Activated CD4-positive, alpha-beta T cell treated with anti-CD3 and anti-CD28 coated beads for 4 hours (primary cell): ENCODE measurements around the gene ANKRD28.
"Not testable (repeated sequence)": the region's sequence is repeated elsewhere in the genome, so short reads cannot be mapped to it uniquely, and the experiment has no call there.

Experiments
- DNase-seq, 2 donors: peaks; one replicate each; pipeline ENCODE4 v3.0.0-alpha.2; 2020

The ANKRD28 gene

DNA sequence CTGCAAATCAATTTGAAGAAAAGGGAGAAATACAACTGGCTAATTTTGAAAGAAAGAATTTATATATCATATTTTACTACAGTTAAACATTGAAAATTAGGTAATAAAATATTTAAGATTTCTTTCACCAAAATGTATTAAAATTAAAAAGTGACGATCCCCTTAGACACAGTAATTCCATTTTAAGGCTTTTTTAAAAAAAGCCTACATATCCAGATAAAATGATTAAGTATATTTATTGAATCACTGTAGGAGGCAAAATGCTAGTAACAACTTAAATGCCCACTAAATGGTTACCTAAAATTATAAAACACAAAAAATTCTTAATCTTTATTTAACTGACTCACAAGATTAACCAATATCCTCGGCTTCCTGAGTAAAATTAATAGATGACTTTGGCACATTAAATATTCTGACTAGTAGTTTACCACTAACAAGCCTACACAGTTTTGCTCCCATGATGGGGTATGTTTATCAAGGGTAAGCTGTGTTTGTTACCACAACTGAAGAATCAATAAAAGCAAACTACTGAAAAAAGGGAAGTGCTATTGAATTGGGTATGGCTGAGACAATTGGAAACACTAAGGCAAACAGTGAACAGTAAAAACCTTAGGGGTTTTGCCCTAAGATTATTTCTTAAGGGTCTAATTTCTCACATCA, 28.4 kb downstream of the ANKRD28 start:
- DNase-seq: no peak

- no peak for DNase-seq
These were observed 29.1 kb downstream of the ANKRD28 start for GRCh38 chr3:15768421-15769255.

- no peak for DNase-seq
These were observed 31.4 kb downstream of the ANKRD28 start for GRCh38 chr3:15766406-15766805.

DNA sequence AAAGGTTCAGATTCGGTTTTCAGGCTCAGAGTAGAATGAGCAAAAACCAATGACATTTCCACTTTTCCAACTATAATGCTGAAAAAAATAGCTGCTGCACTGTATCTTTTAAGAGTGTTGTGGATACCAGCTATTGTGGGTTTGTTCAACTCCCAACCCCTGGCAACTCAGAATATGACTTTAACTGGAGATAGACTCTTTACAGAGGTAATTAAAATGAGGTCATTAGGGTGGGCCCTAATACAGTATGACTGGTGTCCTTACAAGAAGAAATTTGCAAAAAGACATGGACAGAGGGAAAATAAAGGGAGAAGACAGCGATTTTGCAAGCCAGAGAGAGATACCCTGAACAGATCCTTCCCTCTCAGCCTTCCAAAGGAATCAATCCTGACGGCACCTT, 39.5 kb downstream of the ANKRD28 start:
- no peak for DNase-seq

DNA sequence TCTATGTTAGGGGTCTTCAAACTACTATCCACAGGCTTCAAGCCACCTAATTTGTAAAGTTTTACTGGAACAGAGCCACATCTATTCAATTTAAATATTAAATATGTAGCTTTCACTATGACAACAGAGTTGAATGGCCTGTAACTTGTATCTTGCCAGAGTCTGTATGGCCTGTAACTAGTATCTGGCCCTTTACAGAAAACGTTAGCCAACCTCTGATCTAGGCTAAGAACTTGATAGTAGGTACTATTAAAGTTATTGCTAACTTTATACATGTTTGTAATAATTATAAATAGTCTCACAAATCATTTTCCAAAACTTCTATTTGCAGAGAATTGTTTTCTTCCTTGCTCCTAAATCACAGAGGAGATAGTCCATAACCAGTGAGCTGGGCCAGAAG, 40.0 kb downstream of the ANKRD28 start:
- DNase-seq: no peak

- DNase-seq: no peak
These were observed 41.3 kb downstream of the ANKRD28 start for GRCh38 chr3:15756505-15756904.

DNA sequence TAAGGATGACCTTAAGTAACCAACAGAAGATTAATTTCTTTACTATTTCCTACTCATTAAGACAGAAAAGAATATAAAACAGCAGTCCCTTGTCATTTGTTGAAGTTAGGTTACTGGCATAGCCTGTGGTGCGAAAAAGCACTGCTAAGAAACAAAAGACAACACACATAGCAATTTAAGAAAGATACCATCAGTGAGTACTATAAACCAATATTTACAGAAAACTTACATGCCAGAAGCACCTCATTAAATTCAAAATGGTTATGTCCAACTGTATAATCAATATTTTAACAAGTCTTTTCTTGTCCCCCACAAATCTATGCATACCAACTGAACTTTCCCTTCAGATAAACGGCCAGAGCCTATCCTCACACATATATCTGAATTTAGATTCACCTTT, 42.0 kb downstream of the ANKRD28 start:
- no peak for DNase-seq

DNA sequence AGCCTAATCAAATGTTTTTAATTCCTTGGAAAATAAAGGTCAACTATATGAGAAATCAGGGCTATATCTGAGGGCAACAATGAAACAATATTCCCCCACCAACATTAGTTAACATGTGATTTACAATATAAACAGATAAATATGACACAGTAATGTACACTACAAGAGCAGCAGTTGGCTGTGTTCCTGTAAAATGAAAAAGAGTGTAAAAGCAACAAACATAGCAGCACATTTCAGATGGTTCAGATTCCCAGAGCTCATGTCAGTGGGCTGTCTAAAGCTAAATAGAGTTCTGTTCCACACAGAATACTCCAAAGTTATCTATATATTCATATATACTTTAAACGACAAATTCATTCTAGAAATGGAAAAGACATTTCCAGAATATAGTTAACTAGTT, 42.6 kb downstream of the ANKRD28 start:
- DNase-seq: no peak

GRCh38 chr3:15754047-15754446, 43.7 kb downstream of the ANKRD28 start:
- no peak for DNase-seq

DNA sequence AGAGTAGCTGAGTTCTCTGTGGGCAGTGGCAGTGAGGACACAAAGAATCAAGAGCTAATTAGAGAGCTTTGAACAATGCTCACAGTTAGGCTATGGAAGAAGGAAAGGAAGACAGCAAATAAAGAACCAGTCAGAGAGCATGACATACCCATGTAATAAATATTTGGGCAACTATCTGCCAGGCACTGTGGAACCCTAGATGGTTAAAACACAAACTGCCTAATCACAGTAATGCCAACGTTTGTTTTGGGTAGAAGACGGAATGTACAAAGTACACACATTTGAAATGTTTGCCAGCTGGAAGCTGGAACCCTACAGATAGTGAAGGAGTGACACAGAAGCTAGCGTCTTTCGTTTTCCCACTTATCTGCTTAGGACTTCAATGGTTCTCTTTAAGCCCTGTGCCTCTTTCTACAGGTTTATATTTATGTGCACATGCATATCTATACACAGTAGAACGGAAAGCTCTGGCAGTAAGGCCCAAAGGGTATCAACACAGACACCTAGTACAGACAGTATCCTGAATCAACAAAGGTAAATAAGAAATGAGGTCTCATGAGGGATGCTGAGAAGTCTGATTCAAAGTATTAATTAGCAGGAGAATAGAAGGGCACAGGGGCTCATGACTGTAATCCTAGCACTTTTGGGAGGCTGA, 44.6 kb downstream of the ANKRD28 start:
- no peak for DNase-seq

DNA sequence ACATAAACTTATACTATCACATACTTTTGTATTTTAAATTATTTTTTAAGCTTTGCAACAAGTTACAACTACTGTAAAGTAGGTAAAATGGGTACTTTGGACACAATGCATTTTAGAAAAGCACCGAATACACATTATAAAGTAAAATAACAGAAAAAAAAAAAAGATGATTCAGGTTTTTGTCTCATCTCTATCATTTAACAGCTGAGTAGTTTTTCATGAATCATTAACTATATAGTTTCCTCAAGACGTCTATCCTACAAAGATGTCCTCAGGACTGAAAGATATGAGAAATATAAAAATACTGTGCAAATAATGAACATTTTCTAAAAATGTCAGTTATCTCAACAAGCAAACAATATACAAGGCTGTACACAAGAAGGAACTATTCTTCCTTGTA, 46.9 kb downstream of the ANKRD28 start:
- DNase-seq: no peak

- DNase-seq: no peak
These were observed 47.6 kb downstream of the ANKRD28 start for GRCh38 chr3:15750143-15750542.

DNA sequence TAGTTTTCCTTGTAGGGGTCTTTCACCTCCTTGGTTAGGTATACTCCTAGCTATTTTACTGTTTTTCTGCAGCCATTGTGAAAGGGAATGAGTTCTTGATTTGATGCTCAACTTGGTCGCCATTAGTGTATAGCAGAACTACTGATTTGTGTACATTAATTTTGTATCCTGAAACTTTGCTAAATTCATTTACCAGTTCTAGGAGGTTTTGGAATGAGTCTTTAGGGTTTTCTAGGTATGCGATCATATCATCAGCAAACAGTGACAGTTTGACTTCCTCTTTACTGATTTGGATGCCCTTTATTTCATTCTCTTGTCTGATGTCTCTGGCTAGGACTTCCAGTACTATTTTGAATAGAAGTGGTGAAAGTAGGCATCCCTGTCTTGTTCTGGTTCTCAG, 51.9 kb downstream of the ANKRD28 start:
- not testable (repeated sequence) for DNase-seq

DNA sequence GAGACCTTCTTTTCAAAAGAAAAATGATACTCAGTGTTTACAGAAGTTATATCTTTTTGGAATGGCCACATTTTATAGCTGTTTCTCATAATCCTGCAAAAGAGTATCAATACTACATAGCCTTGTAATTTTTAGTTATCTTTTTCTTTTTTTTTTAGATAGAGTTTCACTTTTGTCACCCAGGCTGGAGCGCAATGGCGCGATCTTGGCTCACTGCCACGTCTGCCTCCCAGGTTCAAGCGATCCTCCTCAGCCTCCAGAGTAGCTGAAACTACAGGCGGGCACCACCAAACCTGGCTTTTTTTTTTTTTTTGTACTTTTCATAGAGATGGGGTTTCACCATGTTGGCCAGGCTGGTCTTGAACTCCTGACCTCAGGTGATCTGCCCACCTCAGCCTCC, 53.6 kb downstream of the ANKRD28 start:
- no peak for DNase-seq

DNA sequence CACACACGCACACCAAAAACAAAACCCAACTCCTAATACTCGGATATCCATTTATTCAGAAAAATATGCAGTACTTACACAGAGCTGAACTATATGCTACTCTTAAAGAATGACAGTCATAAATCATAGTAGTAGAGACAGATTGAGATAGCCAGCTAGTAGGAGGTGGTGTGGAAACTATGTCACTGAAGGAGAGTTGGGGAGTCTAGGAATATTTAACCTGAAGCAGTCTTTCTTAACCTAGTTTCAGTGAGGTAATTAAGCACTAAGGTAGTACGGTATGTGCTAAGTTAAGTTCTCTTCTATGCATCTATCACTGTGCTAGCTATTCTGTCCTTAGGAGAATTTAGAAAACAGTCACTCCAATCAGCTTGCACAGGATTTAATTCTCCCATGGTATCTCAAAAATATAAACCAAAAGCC, 54.2 kb downstream of the ANKRD28 start:
- no peak for DNase-seq

- DNase-seq: not testable (repeated sequence)
These were observed 55.5 kb downstream of the ANKRD28 start for GRCh38 chr3:15742236-15742635.

DNA sequence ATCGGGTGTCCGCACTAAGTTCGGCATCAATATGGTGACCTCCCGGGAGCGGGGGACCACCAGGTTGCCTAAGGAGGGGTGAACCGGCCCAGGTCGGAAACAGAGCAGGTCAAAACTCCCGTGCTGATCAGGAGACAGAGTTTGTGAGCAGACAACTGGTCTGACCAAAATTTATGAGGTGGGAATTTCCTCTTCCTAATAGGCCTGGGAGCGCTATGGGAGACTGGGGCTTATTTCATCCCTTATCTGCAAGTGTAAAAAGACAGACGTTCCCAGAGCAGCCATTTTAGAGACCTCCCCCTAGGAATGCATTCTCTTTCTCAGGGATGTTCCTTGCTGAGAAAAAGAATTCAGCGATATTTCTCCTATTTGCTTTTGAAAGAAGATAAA, 59.2 kb downstream of the ANKRD28 start:
- not testable (repeated sequence) for DNase-seq

GRCh38 chr3:15731024-15731423, 66.8 kb downstream of the ANKRD28 start:
- DNase-seq: no peak

- no peak for DNase-seq
These were observed 69.0 kb downstream of the ANKRD28 start for GRCh38 chr3:15728766-15729165.

DNA sequence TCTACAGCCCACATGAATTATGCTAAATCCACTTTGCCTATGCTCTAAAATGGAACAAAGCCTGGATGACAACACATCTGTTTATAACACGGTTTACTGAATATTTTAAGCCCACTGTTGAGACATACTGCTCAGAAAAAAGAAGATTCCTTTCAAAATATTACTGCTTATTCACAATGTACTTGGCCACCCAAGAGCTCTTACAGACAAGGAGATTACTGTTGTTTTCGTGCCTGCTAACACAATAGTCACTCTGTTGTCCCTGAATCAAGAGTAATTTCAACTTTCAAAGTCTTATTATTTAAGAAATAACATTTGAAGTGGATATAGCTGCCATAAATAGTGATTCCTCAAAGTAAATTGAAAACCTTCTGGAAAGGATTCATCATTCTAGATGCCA, 70.9 kb downstream of the ANKRD28 start:
- DNase-seq: no peak

DNA sequence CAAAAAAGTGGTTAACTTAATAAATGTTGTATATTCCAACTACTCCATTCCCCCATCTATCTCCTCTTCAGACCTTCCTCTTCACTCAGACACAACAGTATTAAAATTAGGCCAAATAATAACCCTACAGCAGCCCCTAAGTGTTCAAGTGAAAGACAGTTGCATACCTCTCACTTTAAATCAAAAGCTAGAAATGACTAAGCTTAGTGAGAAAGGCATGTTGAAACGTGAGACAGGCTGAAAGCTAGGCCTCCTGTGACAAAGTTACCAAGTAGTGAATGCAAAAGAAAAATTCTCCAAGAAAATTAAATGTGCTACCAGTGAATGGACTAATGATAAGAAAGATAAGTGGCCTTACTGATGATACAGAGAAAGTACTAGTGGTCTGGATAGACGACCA, 71.7 kb downstream of the ANKRD28 start:
- no peak for DNase-seq

- DNase-seq: no peak
These were observed 73.3 kb downstream of the ANKRD28 start for GRCh38 chr3:15724446-15724845.

- DNase-seq: no peak
These were observed 74.2 kb downstream of the ANKRD28 start for GRCh38 chr3:15723624-15723884.

GRCh38 chr3:15722877-15723623, 74.7 kb downstream of the ANKRD28 start:
- DNase-seq: no peak
